Mucosa of descending colon (tissue), 3 donors: Measurements from ENCODE around the gene SERAC1. TPM values are rescaled to one million over a fixed set of nuclear protein-coding genes. Genes with fewer than 3 reads are reported as not detected.
"Not testable (repeated sequence)": the region's sequence is repeated elsewhere in the genome, so short reads cannot be mapped to it uniquely, and the experiment has no call there.

Source experiments
- ATAC-seq: fragments of 200-7000 bp; cut with Tn5 transposase; one replicate; pipeline ENCODE4 v1.9.1; 2020; ENCODE audit warnings: mild to moderate bottlenecking, moderate library complexity
- DNase-seq, 3 donors: peaks; one replicate each; pipeline ENCODE4 v3.0.0-alpha.2; 2020
- H3K36me3 ChIP-seq: fragments of 200-600 bp; one replicate; pipeline ENCODE4 v1.8.0; 2021; ENCODE audit warnings: low read depth, mild to moderate bottlenecking
- H3K4me1 ChIP-seq: fragments of 200-600 bp; one replicate; pipeline ENCODE4 v1.8.0; 2021; ENCODE audit warnings: low read depth, mild to moderate bottlenecking
- H3K4me3 ChIP-seq: fragments of 200-600 bp; one replicate; pipeline ENCODE4 v1.8.0; 2021; ENCODE audit warnings: mild to moderate bottlenecking
- H3K9me3 ChIP-seq: fragments of 200-600 bp; one replicate; pipeline ENCODE4 v1.8.0; 2021; ENCODE audit warnings: mild to moderate bottlenecking
- intact Hi-C, 2 donors: fragments of 100-400 bp; cut with DNase I in 1 of 2; cut with micrococcal nuclease in 1 of 2; formaldehyde crosslinking; loops; one replicate each; pipeline versions ENCODE4 v1.11.0 to v1.11.1; 2022; cut with DNase I, micrococcal nuclease
- total RNA-seq, 3 donors: library from RNA; stranded (reverse); fragmentation: NEBNext Ultra II Directional in 2 of 3; extraction: Animal tissue kit (Norgen Biotek cat#: 25700) in 2 of 3; gene quantifications; one replicate each; pipeline versions ENCODE4 v1.2.1 to v1.2.4, GENCODE V29; 2021 to 2023
- TF ChIP-seq, protein P1 (sequence below): fragments of 200-600 bp; IDR thresholded peaks from one replicate; pipeline ENCODE4 v1.8.0; 2022; ENCODE audit warnings: antibody characterized with exemption, mild to moderate bottlenecking
- donor health status: DM: no; HTN: no; CAD: no; lungs with moderate emphysema.
- donor health status: DM: no; HTN: no; CAD: no.
- donor health status: DM: no; HTN: yes; CAD: no.

SERAC1 gene
- total RNA-seq, 3 donors from 2014 or later, result 5.8 to 12.2 (median 8.0) TPM

DNA sequence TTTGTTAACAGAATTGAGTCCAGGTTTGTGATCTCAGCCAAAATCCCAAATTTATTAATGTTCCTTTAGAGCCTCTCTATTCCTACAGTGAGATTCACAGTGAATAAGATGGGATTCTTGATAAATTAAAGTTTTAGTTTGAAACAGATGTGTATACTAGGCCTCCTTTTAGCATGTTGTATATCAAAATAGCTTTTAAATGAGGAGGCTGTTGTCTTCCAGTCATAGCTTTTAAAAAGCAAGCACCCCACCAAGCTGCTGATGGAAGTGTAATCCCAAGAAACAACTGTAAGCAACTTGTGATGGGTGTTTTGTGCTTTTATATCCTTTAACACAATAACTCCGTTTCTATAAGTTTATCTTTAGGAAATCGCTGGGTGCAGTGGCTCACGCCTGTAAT, 7.0 kb upstream of the SERAC1 start:
- ATAC-seq (no peak), DNase-seq (no peak)
- Histone ChIP-seq H3K36me3 (no peaks in the 10 kb centered on the region), H3K9me3 (no peaks in the 10 kb centered on the region), H3K4me1 (no peaks in the 10 kb centered on the region), H3K4me3 (no peak overlapping the region)
- intact Hi-C loops, result no loop called here
- TF ChIP-seq, protein P1, sequence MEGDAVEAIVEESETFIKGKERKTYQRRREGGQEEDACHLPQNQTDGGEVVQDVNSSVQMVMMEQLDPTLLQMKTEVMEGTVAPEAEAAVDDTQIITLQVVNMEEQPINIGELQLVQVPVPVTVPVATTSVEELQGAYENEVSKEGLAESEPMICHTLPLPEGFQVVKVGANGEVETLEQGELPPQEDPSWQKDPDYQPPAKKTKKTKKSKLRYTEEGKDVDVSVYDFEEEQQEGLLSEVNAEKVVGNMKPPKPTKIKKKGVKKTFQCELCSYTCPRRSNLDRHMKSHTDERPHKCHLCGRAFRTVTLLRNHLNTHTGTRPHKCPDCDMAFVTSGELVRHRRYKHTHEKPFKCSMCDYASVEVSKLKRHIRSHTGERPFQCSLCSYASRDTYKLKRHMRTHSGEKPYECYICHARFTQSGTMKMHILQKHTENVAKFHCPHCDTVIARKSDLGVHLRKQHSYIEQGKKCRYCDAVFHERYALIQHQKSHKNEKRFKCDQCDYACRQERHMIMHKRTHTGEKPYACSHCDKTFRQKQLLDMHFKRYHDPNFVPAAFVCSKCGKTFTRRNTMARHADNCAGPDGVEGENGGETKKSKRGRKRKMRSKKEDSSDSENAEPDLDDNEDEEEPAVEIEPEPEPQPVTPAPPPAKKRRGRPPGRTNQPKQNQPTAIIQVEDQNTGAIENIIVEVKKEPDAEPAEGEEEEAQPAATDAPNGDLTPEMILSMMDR, result no peak

DNA sequence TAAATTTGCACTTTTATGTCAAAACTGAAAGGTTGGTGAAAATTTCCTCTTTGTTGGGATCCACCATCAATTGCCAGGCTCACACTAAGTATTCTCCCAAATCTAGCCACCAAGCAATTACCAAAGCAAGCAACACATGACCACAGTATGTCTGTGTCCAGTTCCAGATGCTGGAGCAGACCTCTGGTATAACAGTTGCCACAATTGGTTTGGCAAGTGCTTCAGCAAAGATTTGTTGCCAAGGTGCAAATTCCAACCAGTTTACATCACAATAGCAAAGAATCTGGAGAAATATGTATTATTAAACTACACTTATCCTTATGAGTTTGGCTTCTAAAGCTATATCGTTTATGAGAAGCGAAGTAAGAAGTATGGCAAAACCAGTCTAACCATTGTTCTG, 6.5 kb upstream of the SERAC1 start:
- TF ChIP-seq, protein P1, result no peak
- intact Hi-C loops, result no loop called here
- DNase-seq (no peak), ATAC-seq (no peak)
- Histone ChIP-seq H3K9me3 (no peaks in the 10 kb centered on the region), H3K4me3 (no peak overlapping the region), H3K36me3 (no peaks in the 10 kb centered on the region), H3K4me1 (no peaks in the 10 kb centered on the region)

DNA sequence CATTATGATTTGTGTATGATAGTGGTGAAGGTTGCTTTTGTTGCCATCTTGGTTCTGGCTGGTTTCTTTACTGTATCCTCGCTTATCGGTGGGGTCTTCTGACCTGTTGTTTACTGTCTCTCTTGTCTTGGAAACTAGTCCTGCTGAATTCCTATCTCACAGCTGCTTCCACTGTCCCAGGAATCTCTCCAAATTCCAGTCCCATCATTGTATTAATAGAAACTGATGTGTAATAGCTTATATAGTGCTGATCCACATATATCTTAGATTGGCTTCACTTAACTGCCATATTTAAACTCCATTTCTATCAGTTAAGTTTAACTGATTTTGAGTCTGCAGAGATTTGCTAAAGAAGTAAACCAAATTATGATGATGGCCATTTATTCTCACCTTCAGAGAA, 6.0 kb upstream of the SERAC1 start:
- Histone ChIP-seq H3K36me3 (no peaks in the 10 kb centered on the region), H3K9me3 (no peaks in the 10 kb centered on the region), H3K4me1 (no peaks in the 10 kb centered on the region), H3K4me3 (no peak overlapping the region)
- DNase-seq, result no peak
- intact Hi-C loops, result no loop called here
- TF ChIP-seq, protein P1, result no peak
- ATAC-seq, result no peak

DNA sequence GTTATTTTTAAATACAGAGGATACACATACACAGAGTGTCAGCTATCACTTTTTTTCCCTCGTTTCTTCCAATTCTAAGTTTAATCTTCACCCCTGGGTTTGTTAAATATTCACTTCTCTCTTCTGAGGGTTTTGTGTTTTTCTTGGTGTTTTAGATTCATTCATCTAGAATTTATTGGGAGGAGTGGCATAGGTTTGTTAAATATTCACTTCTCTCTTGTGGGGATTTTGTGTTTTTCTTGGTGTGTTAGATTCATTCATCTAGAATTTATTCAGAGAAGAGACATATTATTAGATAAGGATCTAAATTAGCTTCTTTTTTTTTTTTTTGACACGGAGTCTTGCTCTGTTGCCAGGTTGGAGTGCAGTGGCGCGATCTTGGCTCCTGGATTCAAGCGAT, 3.9 kb upstream of the SERAC1 start:
- ATAC-seq, result no peak
- H3K4me3 ChIP-seq, result no peak overlapping the region

DNA sequence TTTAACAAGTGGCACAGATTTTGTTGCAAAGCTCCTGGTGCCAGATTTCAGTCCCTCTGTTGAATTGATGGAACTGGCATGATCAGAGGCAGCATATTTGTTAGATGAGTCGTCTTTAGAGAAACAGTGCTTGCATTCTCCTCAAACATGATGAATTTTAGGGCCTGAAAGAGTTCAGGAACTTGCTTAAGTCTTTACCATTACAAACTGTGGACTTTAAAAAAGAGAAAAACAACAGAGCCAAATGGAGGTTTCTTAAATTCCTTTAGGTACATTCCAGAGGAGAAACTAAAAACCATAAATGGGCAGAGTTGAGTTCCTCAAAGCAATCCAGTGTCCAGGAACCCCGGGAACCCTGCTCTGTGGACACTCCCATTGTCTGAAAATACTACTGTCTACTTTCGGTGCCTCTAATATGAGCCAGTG, 2.6 kb upstream of the SERAC1 start:
- Histone ChIP-seq H3K4me3 (no peak overlapping the region), H3K9me3 (no peaks in the 10 kb centered on the region), H3K36me3 (no peaks in the 10 kb centered on the region), H3K4me1 (peaks cover 4% of the 10 kb centered on the region)
- intact Hi-C loops, result no loop called here
- TF ChIP-seq, protein P1, result no peak
- DNase-seq (no peak), ATAC-seq (no peak)

More for the DNA sequence above, 3.9 kb upstream of the SERAC1 start:
- intact Hi-C loops, result no loop called here
- Histone ChIP-seq H3K36me3 (no peaks in the 10 kb centered on the region), H3K9me3 (no peaks in the 10 kb centered on the region), H3K4me1 (peaks cover 4% of the 10 kb centered on the region)
- TF ChIP-seq, protein P1, result no peak
- no peak for DNase-seq

DNA sequence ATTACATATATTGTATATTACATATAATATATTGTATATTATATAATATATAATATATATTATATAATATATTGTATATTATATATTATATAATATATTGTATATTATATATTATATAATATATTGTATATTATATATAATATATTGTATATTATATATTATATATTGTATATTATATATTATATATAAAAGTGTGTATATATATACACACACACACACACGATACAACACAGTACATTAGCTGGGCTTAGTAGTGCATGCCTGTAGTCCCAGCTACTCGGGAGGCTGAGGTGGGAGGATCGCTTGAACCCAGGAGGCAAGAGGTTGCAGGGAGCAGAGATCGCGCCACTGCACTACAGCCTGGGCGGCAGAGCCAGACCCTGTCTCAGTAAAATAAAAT, 1.6 kb upstream of the SERAC1 start:
- ATAC-seq, H3K4me1 ChIP-seq, H3K9me3 ChIP-seq, H3K36me3 ChIP-seq, intact Hi-C loops, DNase-seq, H3K4me3 ChIP-seq: not testable (repeated sequence)
